Hepatocyte (in vitro differentiated cells): ENCODE results near the gene DNAH11.

ENCODE experiments used
- CTCF ChIP-seq: fragments of 200-600 bp; sonication (generic); IDR thresholded peaks from 2 replicates; pipeline ENCODE4 v1.5.1; 2016; ENCODE audit warnings: antibody characterized with exemption, mild to moderate bottlenecking; ENCODE audit not compliant: poor library complexity
- EZH2 ChIP-seq: fragments of 200-600 bp; sonication (generic); IDR thresholded peaks from 2 replicates; pipeline ENCODE4 v1.6.1; 2016; ENCODE audit warnings: antibody characterized with exemption, mild to moderate bottlenecking, borderline replicate concordance
- EZH2phosphoT487 ChIP-seq: fragments of 200-600 bp; sonication (generic); IDR thresholded peaks from one replicate; pipeline ENCODE4 v1.6.1; 2018; ENCODE audit warnings: antibody characterized with exemption, mild to moderate bottlenecking, low read depth, moderate library complexity; ENCODE audit not compliant: unreplicated experiment, severe bottlenecking

GRCh38 chr7:21508538-21508937 lies 34.3 kb upstream of the DNAH11 start:
- TF ChIP-seq CTCF (no peak), EZH2phosphoT487 (no peak), EZH2 (no peak)
